Dermis blood vessel endothelial cell (primary cell): Measurements from ENCODE around the gene TVP23A. TPM values are rescaled to one million over a fixed set of nuclear protein-coding genes. Genes with fewer than 3 reads are reported as not detected.
"Not testable (repeated sequence)": the region's sequence is repeated elsewhere in the genome, so short reads cannot be mapped to it uniquely, and the experiment has no call there.

ENCODE experiments used
- DNase-seq: peaks from one replicate; pipeline ENCODE4 v3.0.0; 2010
- total RNA-seq: library from RNA; depleted of rRNA; stranded (reverse); fragments of >200 nt; gene quantifications from 2 replicates; pipeline ENCODE4 v1.2.3, GENCODE V29; 2014

TVP23A gene
- total RNA-seq, 1 donor from 2014 or later = not detected

DNA sequence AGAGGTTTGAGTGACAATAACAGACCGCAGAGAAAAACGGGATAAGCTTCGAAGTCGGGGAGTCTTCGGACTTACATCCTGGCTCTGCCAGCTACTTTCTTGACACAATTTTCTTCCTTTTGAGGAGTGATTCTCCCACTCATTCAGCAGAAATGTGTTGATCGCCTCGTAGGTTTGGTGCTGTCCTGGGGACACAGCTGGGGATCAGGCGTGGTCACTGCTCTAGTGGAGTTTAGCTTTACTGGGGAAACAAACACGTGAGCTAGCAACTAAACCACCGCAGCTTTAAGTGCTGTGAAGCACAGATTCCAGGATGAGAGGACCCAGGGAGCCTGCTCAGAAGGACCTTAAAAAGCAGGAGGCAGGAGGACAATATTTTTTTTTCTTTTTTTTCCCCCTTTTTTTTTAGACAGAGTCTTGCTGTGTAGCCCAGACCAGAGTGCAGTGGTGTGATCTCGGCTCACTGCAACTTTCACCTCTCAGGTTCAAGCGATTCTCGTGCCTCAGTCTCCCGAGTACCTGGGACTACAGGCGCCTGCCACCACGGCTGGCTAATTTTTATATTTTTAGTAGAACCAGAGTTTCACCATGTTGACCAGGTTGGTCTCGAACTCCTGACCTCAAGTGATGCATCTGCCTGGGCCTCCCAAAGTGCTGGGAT, 74.1 kb downstream of the TVP23A start:
- no peak for DNase-seq

DNA sequence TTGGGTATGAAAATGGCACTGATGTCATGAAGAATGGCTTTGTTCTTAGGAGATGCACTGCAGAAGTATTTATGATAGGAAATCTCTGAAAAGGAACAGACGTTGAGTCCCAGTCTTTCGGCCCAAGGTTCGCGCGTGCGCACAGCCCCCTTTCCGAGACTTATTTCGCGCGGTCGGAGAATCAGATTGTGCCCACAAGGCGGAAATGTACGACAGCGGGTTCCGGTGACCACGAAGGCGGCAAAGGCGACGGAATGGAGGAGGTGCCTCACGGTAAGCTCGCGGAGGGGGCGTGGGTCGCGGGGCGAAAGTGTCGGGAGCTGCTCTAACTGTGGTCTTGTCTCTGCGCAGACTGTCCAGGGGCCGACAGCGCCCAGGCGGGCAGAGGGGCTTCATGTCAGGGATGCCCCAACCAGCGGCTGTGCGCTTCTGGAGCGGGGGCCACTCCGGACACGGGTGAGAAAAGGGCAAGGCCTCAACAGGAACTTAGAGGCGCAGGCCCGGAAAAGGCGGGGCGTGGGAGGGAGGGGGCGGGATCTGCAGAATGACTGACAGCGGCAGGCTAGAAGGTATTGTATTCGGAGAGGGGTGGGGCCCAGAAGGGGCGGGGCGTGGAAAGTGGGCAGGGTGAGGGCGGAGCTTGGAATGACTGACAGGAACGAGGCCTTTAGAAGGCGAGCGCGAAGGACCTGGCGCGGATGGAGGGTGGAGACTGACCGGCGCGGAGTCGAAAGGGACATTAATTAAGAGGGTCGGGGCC, 74.8 kb downstream of the TVP23A start, which contains the start of gene NUBP1:
Gene NUBP1 (plus strand): TSS at position 233 of the 760 bp plus-strand sequence. CDS start 22 bp downstream, at position 255.
- peak; percentile 99 for DNase-seq

DNA sequence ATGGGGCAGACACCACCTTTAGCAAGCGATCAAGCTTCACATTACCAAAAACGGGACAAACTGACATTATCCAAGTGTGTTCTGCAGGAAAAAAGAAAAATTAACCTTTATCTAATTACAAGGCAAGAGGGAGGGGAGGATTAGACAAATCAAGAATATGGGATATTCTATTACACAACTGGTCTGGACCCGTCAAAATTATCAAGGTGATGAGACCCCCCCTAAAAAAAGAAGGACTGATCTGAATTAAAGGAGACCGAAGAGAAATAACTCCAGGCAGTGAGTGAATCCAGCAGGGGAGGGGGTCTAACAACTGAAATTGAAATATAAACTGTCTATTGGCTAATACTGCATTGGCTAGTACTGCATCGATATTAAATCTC, 75.4 kb downstream of the TVP23A start:
- no peak for DNase-seq

DNA sequence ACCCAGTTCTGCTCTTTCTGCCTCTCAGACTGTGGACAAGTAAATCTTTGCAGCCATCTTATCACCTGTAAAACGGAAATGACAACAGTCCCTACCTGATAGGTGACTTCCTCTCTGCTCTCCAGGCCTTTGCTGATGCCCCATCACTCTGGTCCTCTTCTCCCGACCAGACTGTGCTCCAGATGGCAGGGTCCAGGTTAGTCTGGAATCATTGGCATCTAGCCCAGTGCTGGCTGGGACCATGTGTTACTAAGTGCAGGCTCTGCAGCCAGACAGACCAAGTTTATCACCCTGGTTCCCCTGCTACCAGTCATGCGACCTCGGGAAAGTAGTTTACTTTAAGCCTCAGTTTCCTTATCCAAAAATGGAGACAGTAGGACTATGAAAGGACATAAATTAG, 76.8 kb downstream of the TVP23A start:
- DNase-seq = no peak

DNA sequence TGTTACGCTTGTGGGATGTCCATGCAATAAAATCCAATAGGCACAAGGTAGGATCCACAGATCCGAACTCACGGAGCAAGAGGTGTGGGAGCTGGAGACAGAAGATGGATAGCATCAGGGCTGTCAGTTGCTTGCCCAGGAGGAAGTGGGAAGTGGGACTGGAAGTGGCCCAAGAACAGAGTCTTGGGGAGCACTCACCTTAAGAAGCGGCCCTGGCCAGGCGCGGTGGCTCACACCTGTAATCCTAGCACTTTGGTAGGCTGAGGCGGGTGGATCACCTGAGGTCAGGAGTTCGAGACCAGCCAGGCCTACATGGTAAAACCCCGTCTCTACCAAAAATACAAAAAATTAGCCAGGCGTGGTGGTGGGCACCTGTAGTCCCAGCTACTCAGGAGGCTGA, 77.3 kb downstream of the TVP23A start:
- DNase-seq = not testable (repeated sequence)

DNA sequence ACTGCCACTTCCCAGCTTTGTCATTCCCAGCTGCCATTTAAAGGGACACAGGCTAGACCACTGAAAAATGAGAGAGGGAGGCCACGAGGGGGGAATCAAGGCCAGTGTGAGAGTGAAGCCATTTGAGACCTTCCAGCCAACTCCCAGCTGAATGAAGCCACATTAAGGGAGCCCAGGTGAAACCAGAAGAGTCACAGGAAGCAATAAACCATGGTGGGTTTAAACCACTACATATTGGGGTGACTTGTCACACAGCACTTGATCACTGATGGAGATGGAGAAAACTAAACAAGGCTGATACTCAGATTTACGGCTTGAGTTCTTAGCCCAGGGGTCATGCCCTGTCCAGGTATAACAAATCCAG, 77.8 kb downstream of the TVP23A start:
- no peak for DNase-seq

DNA sequence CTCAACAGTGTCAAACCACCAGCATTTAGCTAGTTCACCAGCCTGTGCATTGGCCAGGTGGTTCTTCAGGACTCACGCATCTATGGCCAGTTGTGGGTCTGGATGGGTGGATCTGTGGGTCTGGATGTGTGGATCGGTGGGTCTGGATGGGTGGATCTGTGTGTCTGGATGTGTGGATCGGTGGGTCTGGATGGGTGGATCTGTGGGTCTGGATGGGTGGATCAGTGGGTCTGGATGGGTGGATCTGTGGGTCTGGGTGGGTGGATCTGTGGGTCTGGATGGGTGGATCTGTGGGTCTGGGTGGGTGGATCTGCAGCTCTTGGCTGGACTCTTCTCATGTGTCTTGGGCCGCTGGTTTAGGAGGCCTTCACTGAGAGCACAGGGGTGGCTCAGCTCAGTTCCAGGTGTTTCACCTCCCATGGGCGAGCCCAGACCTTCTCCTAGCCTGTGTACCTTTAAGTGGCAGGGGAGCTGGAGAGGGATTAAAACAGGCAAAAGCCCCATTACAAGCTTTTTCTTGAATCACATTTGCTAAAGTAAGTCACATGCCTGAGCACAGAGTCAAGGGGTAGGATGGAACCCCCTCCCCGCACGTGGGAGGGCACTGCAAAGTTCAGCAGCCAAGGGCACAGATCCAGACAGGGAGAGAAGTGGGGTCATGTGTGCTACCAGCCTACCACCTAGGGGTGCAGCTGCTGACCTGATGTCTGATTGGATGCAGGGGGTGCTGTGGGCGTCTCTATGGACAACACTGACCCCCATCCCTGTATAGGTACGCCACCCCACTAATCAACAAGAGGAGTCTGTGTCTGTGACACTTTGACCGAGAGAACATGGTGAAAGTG, 78.4 kb downstream of the TVP23A start:
- no peak for DNase-seq

DNA sequence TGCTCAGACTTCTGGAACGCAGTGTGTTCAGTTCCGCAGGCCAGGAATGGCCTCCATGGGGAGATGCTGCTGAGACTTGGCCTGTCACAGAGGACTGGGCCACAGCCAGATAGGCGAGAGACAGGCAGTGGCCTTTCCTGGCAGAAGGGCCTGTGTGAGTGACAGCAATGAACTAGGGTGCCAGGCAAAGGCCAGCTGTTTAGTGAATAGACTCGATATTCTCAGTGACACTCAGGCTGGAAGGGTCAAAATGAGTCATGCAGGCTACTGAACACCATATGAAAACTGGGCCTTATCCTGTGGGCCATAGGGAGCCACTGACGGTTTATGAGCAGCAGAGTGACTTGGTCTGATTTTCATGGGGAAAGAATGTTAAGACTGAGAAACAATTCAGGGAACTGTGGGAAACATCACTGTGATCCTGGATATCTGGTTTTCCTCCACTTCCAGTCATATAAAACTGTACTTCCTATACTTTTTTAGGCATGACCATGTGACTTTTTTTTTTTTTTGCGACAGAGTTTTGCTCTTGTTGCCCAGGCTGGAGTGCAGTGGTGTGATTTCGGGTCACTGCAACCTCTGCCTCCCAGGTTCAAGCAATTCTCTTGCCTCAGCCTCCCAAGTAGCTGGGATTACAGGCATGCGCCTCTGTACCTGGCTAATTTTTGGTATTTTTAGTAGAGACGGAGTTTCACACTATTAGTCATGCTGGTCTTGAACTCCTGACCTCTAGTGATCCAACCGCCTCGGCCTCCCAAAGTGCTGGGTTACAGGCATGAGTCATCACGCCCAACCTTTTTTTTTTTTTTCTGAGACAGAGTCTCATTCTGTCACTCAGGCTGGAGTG, 80.1 kb downstream of the TVP23A start:
- DNase-seq = peak; percentile 47

DNA sequence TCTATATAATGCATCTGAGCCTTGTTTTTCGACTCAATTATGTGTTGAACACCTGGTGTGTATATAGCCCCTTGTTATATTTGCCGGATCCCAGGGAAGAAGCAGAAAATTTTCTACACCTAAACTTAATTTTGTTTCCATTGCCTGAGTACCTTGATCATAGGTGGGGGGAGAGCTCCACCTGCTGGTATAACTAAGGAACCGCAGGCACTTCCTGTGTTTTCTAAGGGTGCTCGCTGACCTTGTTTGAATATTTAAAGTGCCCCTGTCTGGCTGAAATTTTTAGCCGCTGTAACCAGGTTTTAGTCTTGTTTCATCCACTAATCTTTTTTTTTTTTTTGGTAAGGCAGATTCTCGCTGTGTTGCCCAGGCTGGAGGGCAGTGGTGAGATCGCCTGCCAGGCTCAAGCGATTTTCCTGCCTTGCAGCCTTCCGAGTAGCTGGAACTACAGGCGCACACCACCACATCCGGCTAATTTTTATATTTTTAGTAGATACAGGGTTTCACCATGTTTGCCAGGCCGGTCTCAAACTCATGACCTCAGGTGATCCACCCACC, 81.4 kb downstream of the TVP23A start:
- peak; percentile 76 for DNase-seq

DNA sequence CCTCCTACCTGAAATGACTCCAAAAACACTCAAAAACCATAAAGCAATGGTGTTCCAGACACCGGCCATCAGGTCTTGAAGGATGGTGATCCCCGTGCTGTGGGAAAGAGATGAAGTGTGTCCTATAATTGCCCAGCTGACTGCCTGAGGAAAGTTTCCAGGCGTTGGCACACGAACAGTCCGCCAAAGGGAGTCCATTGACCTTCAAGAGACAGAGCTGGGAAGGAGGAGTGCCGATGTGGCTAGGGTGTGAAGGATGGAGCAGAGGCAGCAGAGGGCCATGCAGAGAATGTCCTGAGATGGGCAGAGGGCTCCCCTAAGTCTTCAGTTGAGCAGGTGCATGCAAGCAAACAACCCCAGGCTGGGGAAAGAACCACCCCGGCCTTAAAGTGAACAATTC, 86.8 kb downstream of the TVP23A start:
- DNase-seq = no peak

DNA sequence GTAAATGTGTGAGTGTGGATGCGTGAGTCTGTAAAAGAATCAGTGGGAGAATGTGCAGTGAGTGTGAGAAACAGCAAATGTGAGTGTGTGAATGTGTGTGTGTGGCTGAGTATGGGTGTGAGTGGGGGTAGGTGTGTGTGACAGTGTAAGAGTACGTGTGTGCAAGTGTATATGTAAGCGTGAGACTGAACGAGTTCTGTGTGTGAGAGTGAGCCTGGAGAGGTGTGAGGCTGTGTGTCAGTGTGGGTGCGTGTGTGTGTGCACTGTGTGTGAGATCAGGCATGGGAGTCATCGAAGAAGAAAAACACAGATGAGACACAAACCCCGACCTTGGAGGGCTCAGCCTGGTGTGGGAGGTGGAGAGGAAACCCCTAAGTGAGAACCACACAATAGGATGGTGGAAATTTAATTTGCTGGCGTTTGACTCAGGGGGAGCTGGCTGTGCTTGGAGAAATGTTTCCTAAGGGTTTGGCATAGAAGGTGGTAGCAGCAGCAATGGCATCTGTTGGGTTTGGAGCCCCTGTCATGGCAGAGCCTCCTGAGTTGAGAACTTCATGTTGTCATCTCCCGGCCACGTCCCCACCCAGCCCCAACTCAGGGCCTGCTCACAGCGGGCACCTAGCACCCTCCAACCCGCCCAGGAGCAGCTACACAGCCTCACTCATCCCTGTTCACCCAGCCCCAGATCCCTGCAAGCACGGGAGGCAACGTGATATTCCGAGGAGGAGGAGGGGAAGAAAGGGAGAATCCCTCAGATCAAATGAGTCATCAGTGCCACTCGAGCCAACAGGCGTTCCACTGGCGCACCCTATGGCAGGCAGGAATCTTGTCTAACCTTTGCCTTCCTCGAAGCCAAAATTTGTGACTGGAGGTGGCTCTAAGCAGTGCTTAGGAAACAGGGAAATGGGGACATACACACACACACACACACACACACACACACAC, 89.2 kb downstream of the TVP23A start:
- no peak for DNase-seq

DNA sequence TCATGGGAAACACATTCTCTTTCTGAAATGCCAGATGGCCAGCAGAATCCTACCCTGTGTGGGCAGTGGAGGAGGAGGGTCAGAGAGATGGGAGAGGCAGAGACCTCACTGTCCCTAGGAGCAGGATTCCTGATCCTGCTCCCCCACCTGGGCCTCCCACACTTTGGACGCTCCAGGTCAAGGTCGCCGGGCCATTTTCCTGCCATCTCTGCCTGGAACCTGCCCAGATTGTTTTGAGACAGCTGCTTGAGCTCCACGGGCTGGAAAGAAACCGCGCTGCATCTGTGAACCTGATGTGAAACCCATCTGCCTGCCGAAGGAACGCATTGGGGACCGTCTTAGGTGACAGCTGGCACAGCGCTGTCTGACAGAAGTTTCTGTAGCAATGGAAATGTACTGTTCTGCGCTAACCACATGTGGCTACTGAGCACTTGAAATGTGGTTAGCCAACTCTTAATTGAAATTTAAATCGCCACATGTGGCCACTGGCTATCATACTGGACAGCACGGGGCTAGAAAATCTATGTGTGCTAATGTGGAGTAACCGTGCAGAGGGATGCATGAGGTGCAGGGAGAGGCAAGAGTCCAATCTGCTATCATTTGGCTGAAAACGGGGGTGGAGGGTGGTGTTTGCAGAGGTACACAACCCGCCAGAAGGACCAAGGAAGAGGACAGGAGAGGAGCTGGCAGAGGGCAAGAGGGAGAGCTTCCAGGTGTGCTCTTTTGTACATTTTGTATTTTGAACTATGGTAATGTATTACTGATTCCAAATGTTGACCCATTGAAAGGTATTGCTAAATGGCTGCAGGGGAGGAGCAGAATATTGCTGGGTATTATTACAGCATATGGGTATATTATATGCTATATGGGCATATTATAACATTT, 90.3 kb downstream of the TVP23A start:
- no peak for DNase-seq

Other genes with a start within 250 kb of the TVP23A start
- gene EMP2, start 238.2 kb downstream of the TVP23A start, total RNA-seq = 43.7 and 67.6 TPM in 2 replicates
- not detected in 2 replicates for gene TEKT5, start 123.9 kb downstream of the TVP23A start, total RNA-seq
- 34.4 and 42.4 TPM in 2 replicates for gene NUBP1, start 75.0 kb downstream of the TVP23A start, total RNA-seq
- under 0.01 and 0.28 TPM in 2 replicates for gene CIITA, start 58.4 kb upstream of the TVP23A start, total RNA-seq
- gene DEXI, start 123.7 kb upstream of the TVP23A start, total RNA-seq = 42.8 and 65.3 TPM in 2 replicates
- gene CLEC16A, start 125.8 kb upstream of the TVP23A start, total RNA-seq = 22.1 and 22.8 TPM in 2 replicates